HAP-1 (cell line): ENCODE measurements around the gene ATG9A.
A peak's percentile ranks its signal among the peaks of the same experiment; 100 is the strongest.
"Not testable (repeated sequence)": the region's sequence is repeated elsewhere in the genome, so short reads cannot be mapped to it uniquely, and the experiment has no call there.

Experiments
- DNase-seq, 2 experiments: peaks; one replicate each; pipeline ENCODE4 v3.0.0-alpha.2; 2016 to 2020; ENCODE audit warnings: low spot score in 2 of 2
- H3K27me3 ChIP-seq: fragments of 250-450 bp; sonication (Bioruptor Pico); 2 replicates; pipeline ENCODE4 v1.5.1; 2020; ENCODE audit warnings: low read depth, mild to moderate bottlenecking, moderate library complexity
- H3K36me3 ChIP-seq: fragments of 250-450 bp; sonication (Bioruptor Pico); replicated peaks from 2 replicates; pipeline ENCODE4 v1.5.1; 2020; ENCODE audit warnings: mild to moderate bottlenecking
- H3K4me1 ChIP-seq: fragments of 250-450 bp; sonication (Bioruptor Pico); 2 replicates; pipeline ENCODE4 v1.5.1; 2020; ENCODE audit warnings: mild to moderate bottlenecking
- H3K4me3 ChIP-seq: fragments of 250-450 bp; sonication (Bioruptor Pico); 2 replicates; pipeline ENCODE4 v1.5.1; 2020; ENCODE audit warnings: mild to moderate bottlenecking, moderate library complexity
- H3K9me3 ChIP-seq: fragments of 250-450 bp; sonication (Bioruptor Pico); 2 replicates; pipeline ENCODE4 v1.5.1; 2020; ENCODE audit warnings: mild to moderate bottlenecking, moderate library complexity
- in situ Hi-C: fragments of 300-500 bp; cut with MboI; formaldehyde crosslinking; loops from 3 replicates; pipeline ENCODE4 v1.14.3; 2020; ENCODE audit warnings: low sequenced_read_pairs, inconsistent platforms, mixed read lengths

ATG9A gene

GRCh38 chr2:219266886-219267285 lies 37.5 kb upstream of the ATG9A start:
- Histone ChIP-seq H3K27me3 (no peaks in the 10 kb centered on the region), H3K36me3 (no peaks in the 10 kb centered on the region), H3K4me1 (0 out of 2 replicates have a peak, but pooled peaks cover 4% of the 10 kb centered on the region), H3K9me3 (no peaks in the 10 kb centered on the region), H3K4me3 (no peak overlapping the region)
- no peak for DNase-seq
- in situ Hi-C loops = no loop called here

GRCh38 chr2:219266232-219266631 lies 36.8 kb upstream of the ATG9A start:
- Histone ChIP-seq H3K4me1 (0 out of 2 replicates have a peak, but pooled peaks cover 4% of the 10 kb centered on the region), H3K9me3 (no peaks in the 10 kb centered on the region), H3K27me3 (peaks cover 6% of the 10 kb centered on the region; the same call in 1 of the 2 replicates), H3K36me3 (no peaks in the 10 kb centered on the region), H3K4me3 (no peak overlapping the region)
- in situ Hi-C loops = no loop called here
- DNase-seq = no peak

GRCh38 chr2:219261024-219261855 lies 31.8 kb upstream of the ATG9A start:
- Histone ChIP-seq H3K4me3 (no peak overlapping the region), H3K27me3 (peaks cover 23% of the 10 kb centered on the region), H3K36me3 (no peaks in the 10 kb centered on the region), H3K4me1 (no peaks in the 10 kb centered on the region), H3K9me3 (no peaks in the 10 kb centered on the region)
- in situ Hi-C loops = no loop called here
- DNase-seq = no peak

- H3K4me1 ChIP-seq, H3K36me3 ChIP-seq, DNase-seq, H3K4me3 ChIP-seq, H3K9me3 ChIP-seq, in situ Hi-C loops: not testable (repeated sequence)
- H3K27me3 ChIP-seq = peaks cover 41% of the 10 kb centered on the region
These were observed 29.5 kb upstream of the ATG9A start for GRCh38 chr2:219258942-219259341.

GRCh38 chr2:219254590-219255201 lies 25.3 kb upstream of the ATG9A start:
- in situ Hi-C loops = no loop called here
- H3K9me3 ChIP-seq = no peaks in the 10 kb centered on the region
- peak overlapping the region; percentile 52 for H3K4me3 ChIP-seq
- peaks cover 10% of the 10 kb centered on the region for H3K4me1 ChIP-seq
- H3K27me3 ChIP-seq = peaks cover 28% of the 10 kb centered on the region
- H3K36me3 ChIP-seq = peaks cover 14% of the 10 kb centered on the region
- no peak for DNase-seq

DNA sequence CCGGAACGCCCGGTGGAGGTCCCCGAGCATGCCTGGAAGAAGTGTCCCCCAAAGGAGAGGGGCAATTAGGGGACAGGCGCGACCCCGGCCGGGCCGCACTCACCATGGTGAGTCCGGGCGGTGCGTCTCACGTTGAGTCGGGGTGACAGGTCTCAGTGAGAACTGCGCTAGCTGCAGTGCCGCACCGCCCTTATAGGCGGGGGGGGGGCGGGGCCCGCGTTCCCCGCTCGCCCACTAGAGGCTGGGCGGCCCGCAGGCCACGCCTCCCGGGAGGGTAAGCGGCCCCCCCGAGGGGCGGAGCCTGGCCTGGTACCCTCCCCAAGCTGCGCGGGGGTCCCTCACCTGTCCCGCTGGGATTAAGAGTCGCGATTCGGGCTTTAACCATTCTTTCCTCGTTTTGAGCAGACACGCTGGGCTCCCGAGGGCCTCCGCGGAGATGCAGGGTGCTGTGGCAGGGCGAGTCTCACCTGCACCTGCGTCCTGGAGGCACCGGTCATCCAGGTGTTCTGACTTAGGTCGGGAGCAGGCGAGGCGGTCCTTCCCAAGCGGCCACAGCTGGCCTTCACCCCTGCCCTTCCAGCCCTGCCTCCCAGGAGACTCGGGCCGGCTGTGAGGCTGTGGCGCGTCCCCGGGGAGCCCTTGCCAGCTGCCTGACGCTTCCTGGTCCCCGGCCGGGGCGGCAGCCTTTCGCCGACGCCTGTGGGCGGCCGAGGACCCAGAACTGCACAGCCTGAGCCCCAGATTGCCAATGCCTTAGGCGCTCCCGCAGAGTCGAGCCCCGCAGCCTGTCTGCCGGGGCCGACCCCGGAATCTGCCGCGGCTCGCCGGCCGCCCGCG lies 24.5 kb upstream of the ATG9A start, which contains the start of gene TUBA4A:
Gene TUBA4A (minus strand): TSS at position 166 of the 837 bp plus-strand sequence. CDS start 60 bp downstream, at position 106.
- peaks cover 14% of the 10 kb centered on the region for H3K36me3 ChIP-seq
- H3K4me1 ChIP-seq = peaks cover 10% of the 10 kb centered on the region
- H3K9me3 ChIP-seq = no peaks in the 10 kb centered on the region
- DNase-seq = peak; percentile 69 to 86
- H3K27me3 ChIP-seq = peaks cover 27% of the 10 kb centered on the region
- peak within 1 kb of the TSS; percentile 52 for H3K4me3 ChIP-seq
- in situ Hi-C loops = no loop called here

DNA sequence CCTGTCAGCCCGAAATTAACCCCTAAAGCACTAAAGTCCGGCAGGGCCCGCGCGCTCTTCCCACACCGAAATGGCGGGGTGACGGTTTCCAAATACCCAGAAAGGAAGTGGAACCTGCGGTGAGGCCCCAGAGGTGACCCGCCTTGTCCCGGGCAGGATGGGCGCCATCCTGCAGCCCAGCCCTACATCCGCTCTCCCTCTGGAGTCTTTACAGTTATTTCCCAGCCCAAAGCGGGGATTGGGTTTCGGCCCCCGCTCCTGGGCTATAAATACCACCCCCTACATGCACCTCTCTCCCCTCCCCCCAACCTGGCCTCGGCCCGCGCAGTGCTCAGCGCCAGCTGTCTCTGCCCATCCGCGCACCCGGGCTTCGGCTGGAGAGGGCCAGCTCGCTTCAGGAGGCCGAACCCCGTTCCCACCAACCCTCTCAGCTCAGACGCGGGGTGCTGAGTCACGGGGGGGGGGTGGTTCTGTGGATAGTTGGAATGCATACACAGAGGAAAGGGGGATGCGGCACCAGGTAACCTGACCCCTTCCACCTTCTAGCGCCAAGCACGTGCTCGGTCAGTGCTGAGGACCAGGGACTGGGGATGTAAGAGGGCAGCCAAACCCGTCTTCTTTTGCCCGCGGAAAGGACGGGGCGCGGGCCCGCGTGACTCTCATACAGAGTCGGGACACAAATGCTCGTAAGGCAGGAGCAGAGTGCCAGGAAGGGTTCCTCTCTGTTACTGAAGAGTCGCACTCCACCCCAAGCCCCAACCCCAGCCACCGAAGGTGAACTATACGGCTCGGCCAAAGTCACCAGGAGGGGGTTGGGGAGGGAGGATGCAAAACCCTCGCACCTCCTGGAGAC lies 23.7 kb upstream of the ATG9A start, which contains the start of gene TUBA4B:
Gene TUBA4B (plus strand): TSS at position 344 of the 853 bp plus-strand sequence. CDS start 165 bp downstream, at position 509.
- H3K9me3 ChIP-seq = no peaks in the 10 kb centered on the region
- H3K4me1 ChIP-seq = peaks cover 10% of the 10 kb centered on the region
- DNase-seq = peak in 1 of 2 experiments; percentile 58
- in situ Hi-C loops = no loop called here
- peak within 1 kb of the TSS; percentile 52 for H3K4me3 ChIP-seq
- H3K36me3 ChIP-seq = peaks cover 18% of the 10 kb centered on the region
- peaks cover 24% of the 10 kb centered on the region for H3K27me3 ChIP-seq

DNA sequence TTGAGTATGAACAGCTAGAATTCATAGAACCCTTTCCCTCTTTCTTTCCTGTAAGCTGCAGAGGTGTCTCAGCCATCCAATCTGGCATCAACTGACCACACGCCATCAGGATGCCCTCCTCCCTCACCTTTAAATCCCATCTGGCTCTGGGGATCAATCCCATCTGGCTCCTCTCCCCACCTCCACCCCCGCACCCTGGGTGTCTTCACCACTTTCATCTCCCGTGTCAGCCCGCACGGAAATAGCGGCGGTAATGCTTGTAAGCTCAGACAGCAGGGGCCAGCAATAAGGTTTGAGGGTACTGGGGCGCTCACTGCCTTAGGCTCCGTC lies 23.1 kb upstream of the ATG9A start:
- no peaks in the 10 kb centered on the region for H3K9me3 ChIP-seq
- peaks cover 24% of the 10 kb centered on the region for H3K36me3 ChIP-seq
- in situ Hi-C loops = no loop called here
- no peak for DNase-seq
- H3K27me3 ChIP-seq = peaks cover 24% of the 10 kb centered on the region
- peaks cover 10% of the 10 kb centered on the region for H3K4me1 ChIP-seq
- H3K4me3 ChIP-seq = peak overlapping the region; percentile 52

GRCh38 chr2:219252084-219252483 lies 22.6 kb upstream of the ATG9A start:
- peak overlapping the region; percentile 52 for H3K4me3 ChIP-seq

DNA sequence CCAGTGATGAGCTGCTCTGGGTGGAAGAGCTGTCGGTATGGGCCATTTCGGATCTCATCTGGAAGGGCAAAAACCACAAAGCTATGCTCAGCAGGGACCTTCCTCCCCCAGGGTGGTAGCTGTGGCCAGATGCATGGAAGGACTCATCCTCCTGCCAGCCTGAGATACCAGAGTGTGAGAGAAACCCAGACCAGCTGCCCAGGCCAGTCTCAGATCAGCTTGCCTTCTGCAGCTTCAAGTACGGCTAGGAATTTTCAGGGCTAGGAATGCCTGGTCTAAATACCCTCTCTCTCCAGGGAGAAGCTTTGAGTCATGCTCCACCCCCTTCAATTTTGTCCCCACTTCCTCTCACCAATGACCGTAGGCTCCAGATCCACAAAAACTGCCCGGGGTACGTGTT lies 22.2 kb upstream of the ATG9A start:
- H3K4me1 ChIP-seq = peaks cover 10% of the 10 kb centered on the region
- in situ Hi-C loops = no loop called here
- H3K36me3 ChIP-seq = peaks cover 28% of the 10 kb centered on the region
- DNase-seq = no peak
- H3K9me3 ChIP-seq = no peaks in the 10 kb centered on the region
- H3K4me3 ChIP-seq = no peak overlapping the region
- peaks cover 23% of the 10 kb centered on the region for H3K27me3 ChIP-seq

More at GRCh38 chr2:219252084-219252483, 22.6 kb upstream of the ATG9A start:
- H3K27me3 ChIP-seq = peaks cover 24% of the 10 kb centered on the region
- H3K4me1 ChIP-seq = peaks cover 10% of the 10 kb centered on the region
- in situ Hi-C loops = no loop called here
- peaks cover 28% of the 10 kb centered on the region for H3K36me3 ChIP-seq
- DNase-seq = no peak
- H3K9me3 ChIP-seq = no peaks in the 10 kb centered on the region

DNA sequence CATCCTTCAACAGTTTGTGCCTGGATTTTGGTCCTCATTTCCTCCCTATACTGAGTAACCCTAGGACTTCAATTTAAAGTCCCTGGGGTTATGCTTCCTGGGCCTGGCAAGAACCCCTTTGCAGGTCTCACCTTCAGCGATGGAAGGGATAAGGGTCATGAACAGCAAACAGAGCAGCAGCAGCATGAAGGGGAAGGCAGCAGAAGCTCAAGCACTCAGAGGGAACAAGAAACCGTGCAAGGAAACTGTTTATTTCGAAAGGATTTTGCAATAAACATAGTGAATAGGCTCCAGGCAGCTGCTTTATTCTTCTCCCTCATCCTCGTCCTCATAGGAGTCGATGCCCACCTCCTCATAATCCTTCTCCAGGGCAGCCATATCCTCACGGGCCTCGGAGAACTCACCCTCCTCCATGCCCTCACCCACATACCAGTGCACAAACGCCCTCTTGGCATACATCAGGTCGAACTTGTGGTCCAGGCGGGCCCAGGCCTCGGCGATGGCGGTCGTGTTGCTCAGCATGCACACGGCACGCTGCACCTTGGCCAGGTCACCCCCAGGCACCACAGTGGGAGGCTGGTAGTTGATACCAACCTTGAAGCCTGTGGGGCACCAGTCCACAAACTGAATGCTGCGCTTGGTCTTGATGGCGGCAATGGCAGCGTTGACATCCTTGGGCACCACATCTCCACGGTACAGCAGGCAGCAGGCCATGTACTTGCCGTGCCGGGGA lies 20.8 kb upstream of the ATG9A start:
- in situ Hi-C loops = no loop called here
- Histone ChIP-seq H3K27me3 (peaks cover 12% of the 10 kb centered on the region), H3K4me3 (no peak overlapping the region), H3K9me3 (no peaks in the 10 kb centered on the region; the same call in none of the 2 replicates), H3K36me3 (peaks cover 28% of the 10 kb centered on the region), H3K4me1 (peaks cover 15% of the 10 kb centered on the region)
- DNase-seq = no peak

- peaks cover 28% of the 10 kb centered on the region for H3K36me3 ChIP-seq
- peaks cover 6% of the 10 kb centered on the region for H3K27me3 ChIP-seq
- no peaks in the 10 kb centered on the region; the same call in none of the 2 replicates for H3K9me3 ChIP-seq
- in situ Hi-C loops = no loop called here
- no peak overlapping the region for H3K4me3 ChIP-seq
- H3K4me1 ChIP-seq = peaks cover 15% of the 10 kb centered on the region
- DNase-seq = no peak
These were observed 20.0 kb upstream of the ATG9A start for GRCh38 chr2:219249203-219249980.
